PFSK-1 (cell line): Measurements from ENCODE around the gene MBNL2.

Experiments used
- FOXP2 ChIP-seq: optimal IDR thresholded peaks from 2 replicates; pipeline ENCODE3; 2011; ENCODE audit warnings: borderline replicate concordance, control low read depth, inconsistent platforms; ENCODE audit not compliant: insufficient read depth; ENCODE audit errors: extremely low read length, extremely low read depth
- POLR2AphosphoS5 ChIP-seq: IDR thresholded peaks from 2 replicates; pipeline ENCODE4 v1.6.1; 2012; ENCODE audit warnings: low read depth, mild to moderate bottlenecking, control low read depth, low read length, moderate library complexity
- SIN3A ChIP-seq: IDR thresholded peaks from 2 replicates; pipeline ENCODE4 v1.6.1; 2012; ENCODE audit warnings: mild to moderate bottlenecking, low read length, moderate library complexity, borderline replicate concordance; ENCODE audit not compliant: insufficient read depth
- TAF1 ChIP-seq: IDR thresholded peaks from 2 replicates; pipeline ENCODE4 v1.6.1; 2012; ENCODE audit warnings: low read length, control low read depth, borderline replicate concordance; ENCODE audit not compliant: insufficient read depth
- TF ChIP-seq, protein P1 (sequence below), 2 experiments: IDR thresholded peaks; 2 replicates each; pipeline versions ENCODE4 v1.6.1 to v1.8.0; 2011 to 2012; ENCODE audit warnings: low read depth in 2 of 2, low read length in 2 of 2, control low read depth in 1 of 2, inconsistent platforms in 1 of 2, mild to moderate bottlenecking in 1 of 2, moderate library complexity in 1 of 2; ENCODE audit not compliant: insufficient read depth in 1 of 2

MBNL2 gene

GRCh38 chr13:97234236-97234635 is 12.1 kb downstream of the MBNL2 start:
- TF ChIP-seq POLR2AphosphoS5, result no peak
- no peak for TF ChIP-seq TAF1
- TF ChIP-seq, protein P1, sequence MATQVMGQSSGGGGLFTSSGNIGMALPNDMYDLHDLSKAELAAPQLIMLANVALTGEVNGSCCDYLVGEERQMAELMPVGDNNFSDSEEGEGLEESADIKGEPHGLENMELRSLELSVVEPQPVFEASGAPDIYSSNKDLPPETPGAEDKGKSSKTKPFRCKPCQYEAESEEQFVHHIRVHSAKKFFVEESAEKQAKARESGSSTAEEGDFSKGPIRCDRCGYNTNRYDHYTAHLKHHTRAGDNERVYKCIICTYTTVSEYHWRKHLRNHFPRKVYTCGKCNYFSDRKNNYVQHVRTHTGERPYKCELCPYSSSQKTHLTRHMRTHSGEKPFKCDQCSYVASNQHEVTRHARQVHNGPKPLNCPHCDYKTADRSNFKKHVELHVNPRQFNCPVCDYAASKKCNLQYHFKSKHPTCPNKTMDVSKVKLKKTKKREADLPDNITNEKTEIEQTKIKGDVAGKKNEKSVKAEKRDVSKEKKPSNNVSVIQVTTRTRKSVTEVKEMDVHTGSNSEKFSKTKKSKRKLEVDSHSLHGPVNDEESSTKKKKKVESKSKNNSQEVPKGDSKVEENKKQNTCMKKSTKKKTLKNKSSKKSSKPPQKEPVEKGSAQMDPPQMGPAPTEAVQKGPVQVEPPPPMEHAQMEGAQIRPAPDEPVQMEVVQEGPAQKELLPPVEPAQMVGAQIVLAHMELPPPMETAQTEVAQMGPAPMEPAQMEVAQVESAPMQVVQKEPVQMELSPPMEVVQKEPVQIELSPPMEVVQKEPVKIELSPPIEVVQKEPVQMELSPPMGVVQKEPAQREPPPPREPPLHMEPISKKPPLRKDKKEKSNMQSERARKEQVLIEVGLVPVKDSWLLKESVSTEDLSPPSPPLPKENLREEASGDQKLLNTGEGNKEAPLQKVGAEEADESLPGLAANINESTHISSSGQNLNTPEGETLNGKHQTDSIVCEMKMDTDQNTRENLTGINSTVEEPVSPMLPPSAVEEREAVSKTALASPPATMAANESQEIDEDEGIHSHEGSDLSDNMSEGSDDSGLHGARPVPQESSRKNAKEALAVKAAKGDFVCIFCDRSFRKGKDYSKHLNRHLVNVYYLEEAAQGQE (IDR thresholded peaks at IDR 0.05; ENCODE audit: insufficient read depth in 1 of 2, low read depth in 2 of 2, low read length in 2 of 2), result no peak
- TF ChIP-seq FOXP2, result no peak
- TF ChIP-seq SIN3A, result no peak

GRCh38 chr13:97234742-97235141 is 12.6 kb downstream of the MBNL2 start:
- TF ChIP-seq, protein P1 (IDR thresholded peaks at IDR 0.05; ENCODE audit: insufficient read depth in 1 of 2, low read depth in 2 of 2, low read length in 2 of 2), result no peak
- TF ChIP-seq POLR2AphosphoS5 (no peak), TAF1 (no peak), FOXP2 (no peak), SIN3A (no peak)

DNA sequence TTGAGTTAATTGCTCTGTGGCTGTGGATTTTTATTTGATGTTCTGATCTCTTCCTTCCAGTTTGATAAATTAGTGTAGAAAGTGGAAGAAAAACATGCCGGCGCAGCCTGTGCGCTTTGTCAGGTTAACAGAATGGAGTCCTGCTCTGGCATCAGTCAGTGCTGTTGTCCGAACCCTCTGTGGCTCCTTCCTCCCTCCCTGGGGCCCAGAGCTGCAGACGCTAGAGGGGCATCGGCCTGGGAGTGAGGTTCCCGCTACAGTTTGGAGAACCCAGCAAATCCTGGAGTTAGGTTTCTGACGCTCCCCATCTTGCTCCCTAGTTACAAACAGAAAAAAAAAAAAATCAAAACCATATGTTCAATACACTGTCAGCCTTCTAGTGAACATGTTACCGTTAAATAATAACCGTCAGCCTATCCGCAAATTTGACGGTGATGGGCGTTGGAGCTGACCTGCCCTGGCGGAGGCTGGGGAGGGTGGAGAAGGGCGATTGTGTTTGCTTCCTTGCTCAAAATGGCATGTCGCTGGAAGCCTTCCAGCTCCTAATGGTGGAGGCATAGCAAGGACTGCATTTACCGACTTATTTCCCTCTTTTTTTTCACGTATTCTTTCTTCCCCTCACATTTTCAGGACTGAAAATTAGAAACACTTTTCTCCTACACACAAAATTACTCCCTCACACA is 13.6 kb downstream of the MBNL2 start:
- no peak for TF ChIP-seq SIN3A
- TF ChIP-seq, protein P1 (IDR thresholded peaks at IDR 0.05; ENCODE audit: insufficient read depth in 1 of 2, low read depth in 2 of 2, low read length in 2 of 2), result no peak
- no peak for TF ChIP-seq FOXP2
- TF ChIP-seq POLR2AphosphoS5, result no peak

- TF ChIP-seq, protein P1 (IDR thresholded peaks at IDR 0.05; ENCODE audit: insufficient read depth in 1 of 2, low read depth in 2 of 2, low read length in 2 of 2), result no peak
- TF ChIP-seq SIN3A (no peak), TAF1 (no peak)
Observed at GRCh38 chr13:97237388-97237787, 15.3 kb downstream of the MBNL2 start.

DNA sequence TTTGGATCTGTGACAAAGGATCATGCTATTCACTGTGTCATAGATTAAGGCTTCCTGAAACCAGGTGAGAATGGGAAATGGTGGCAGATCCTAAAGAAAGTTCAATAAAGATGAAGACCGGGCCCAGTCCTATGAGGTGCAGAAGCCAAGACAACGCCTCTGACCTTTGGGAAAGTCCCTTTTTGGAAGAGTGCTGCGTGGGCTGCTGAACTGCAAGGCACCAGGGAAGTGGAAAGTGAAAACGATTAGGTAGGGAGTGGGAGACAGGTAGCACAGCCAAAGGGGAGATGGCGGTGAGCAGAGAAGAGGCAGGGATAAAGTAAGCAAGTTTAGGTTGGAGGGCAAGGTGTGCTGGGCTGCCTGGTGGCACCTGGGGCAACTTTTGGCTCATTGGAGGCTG is 16.3 kb downstream of the MBNL2 start:
- TF ChIP-seq POLR2AphosphoS5 (no peak), SIN3A (no peak), FOXP2 (no peak)
